Endothelial cell of umbilical vein (primary cell): ENCODE results near the gene RUNX2. TPM values are rescaled to one million over a fixed set of nuclear protein-coding genes. Genes with fewer than 3 reads are reported as not detected.

Experiments
- BruUV-seq: library from RNA; stranded (reverse); fragments of 400-500 nt; replicated peaks from 2 replicates; lab custom pipeline; 2021; lab: Mats Ljungman, UMichigan
- CTCF ChIA-PET: fragments of 300-600, 350-600 bp; sonication (Branson Sonifier 250); formaldehyde crosslinking; loops from one replicate; lab custom pipeline; 2021; ENCODE audit warnings: antibody characterized with exemption, inconsistent platforms; lab: Charles Lee
- POLR2A ChIA-PET: fragments of 300-600, 350-600 bp; sonication (Branson Sonifier 250); formaldehyde crosslinking; loops from one replicate; lab custom pipeline; 2021; ENCODE audit warnings: antibody characterized with exemption, inconsistent platforms; lab: Charles Lee
- DNase-seq: peaks from one replicate; pipeline ENCODE4 v3.0.0-alpha.2; 2011; ENCODE audit warnings: low read depth, low spot score
- FAIRE-seq: peaks from 2 replicates; lab custom pipeline; 2011; peaks lifted over from hg19 to GRCh38; lab: Jason Lieb, UNC
- H2AFZ ChIP-seq: 2 replicates; pipeline ENCODE4 v1.6.0; 2012; ENCODE audit warnings: low read depth, low read length, control low read depth, inconsistent platforms
- H3K27ac ChIP-seq: 2 replicates; pipeline ENCODE4 v1.5.1; 2011; ENCODE audit warnings: low read depth, mild to moderate bottlenecking, control low read depth, low read length, moderate library complexity; ENCODE audit not compliant: insufficient read depth
- H3K27me3 ChIP-seq, 2 experiments: 2 replicates each; pipeline versions ENCODE4 v1.6.0 to v1.6.1; 2011; ENCODE audit warnings: low read length in 2 of 2, mixed read lengths in 1 of 2; ENCODE audit not compliant: control insufficient read depth in 2 of 2, insufficient read depth in 2 of 2
- H3K36me3 ChIP-seq, 2 experiments: 2 replicates in 1 of 2; 3 replicates in 1 of 2; pipeline ENCODE4 v1.5.1; 2011; ENCODE audit warnings: low read length in 2 of 2, mild to moderate bottlenecking in 1 of 2, moderate library complexity in 1 of 2; ENCODE audit not compliant: control insufficient read depth in 2 of 2, insufficient read depth in 2 of 2; ENCODE audit errors: extremely low read depth in 1 of 2
- H3K4me1 ChIP-seq: 3 replicates; pipeline ENCODE4 v1.5.1; 2011; ENCODE audit warnings: mild to moderate bottlenecking, low read length; ENCODE audit not compliant: control insufficient read depth, insufficient read depth; ENCODE audit errors: extremely low read depth
- H3K4me2 ChIP-seq: 2 replicates; pipeline ENCODE4 v1.6.1; 2011; ENCODE audit warnings: low read length, control low read depth, mixed read lengths; ENCODE audit not compliant: insufficient read depth
- H3K4me3 ChIP-seq, 3 experiments: fragments of 200-600 bp in 1 of 3; sonication (generic), shearing (Covaris generic) in 1 of 3; replicated peaks in 1 of 3; 2 replicates each; pipeline ENCODE4 v1.5.1; 2011 to 2016; ENCODE audit warnings: control low read depth in 3 of 3, low read length in 3 of 3, mild to moderate bottlenecking in 2 of 3, inconsistent platforms in 1 of 3, low read depth in 1 of 3, moderate library complexity in 1 of 3; ENCODE audit not compliant: insufficient read depth in 1 of 3
- H3K79me2 ChIP-seq: 2 replicates; pipeline ENCODE4 v1.6.0; 2012; ENCODE audit warnings: low read length, inconsistent platforms; ENCODE audit not compliant: control insufficient read depth, insufficient read depth
- H3K9ac ChIP-seq: replicated peaks from 2 replicates; pipeline ENCODE3; 2011; ENCODE audit warnings: low read length, control low read depth; ENCODE audit not compliant: insufficient read depth; ENCODE audit errors: extremely low read depth
- H3K9me1 ChIP-seq: replicated peaks from 3 replicates; pipeline ENCODE4 v1.6.0; 2011; ENCODE audit warnings: mild to moderate bottlenecking, low read length; ENCODE audit not compliant: control insufficient read depth, insufficient read depth; ENCODE audit errors: extremely low read depth
- H3K9me3 ChIP-seq: replicated peaks from 2 replicates; pipeline ENCODE4 v1.5.1; 2012; ENCODE audit warnings: low read length, inconsistent platforms; ENCODE audit not compliant: control insufficient read depth, insufficient read depth
- H4K20me1 ChIP-seq: replicated peaks from 2 replicates; pipeline ENCODE3; 2011; ENCODE audit warnings: mild to moderate bottlenecking, low read length; ENCODE audit not compliant: control insufficient read depth, insufficient read depth; ENCODE audit errors: extremely low read depth
- EZH2 ChIP-seq: IDR thresholded peaks from 2 replicates; pipeline ENCODE4 v1.6.1; 2012; ENCODE audit warnings: borderline replicate concordance, low read depth, mild to moderate bottlenecking, moderate library complexity, low read length, inconsistent platforms; ENCODE audit not compliant: severe bottlenecking
- FOS ChIP-seq: IDR thresholded peaks from 2 replicates; pipeline ENCODE4 v1.6.1; 2011; ENCODE audit warnings: mild to moderate bottlenecking, low read length, moderate library complexity, borderline replicate concordance; ENCODE audit not compliant: insufficient read depth
- GATA2 ChIP-seq: IDR thresholded peaks from 2 replicates; pipeline ENCODE4 v1.7.0; 2011; ENCODE audit warnings: low read depth, mild to moderate bottlenecking, moderate library complexity, mixed read lengths, low read length; ENCODE audit not compliant: insufficient read length, insufficient read depth
- JUN ChIP-seq: IDR thresholded peaks from 2 replicates; pipeline ENCODE4 v1.6.1; 2011; ENCODE audit warnings: borderline replicate concordance, low read depth; ENCODE audit not compliant: insufficient read length, insufficient read depth
- MAX ChIP-seq: IDR thresholded peaks from 2 replicates; pipeline ENCODE4 v1.6.1; 2011; ENCODE audit not compliant: insufficient read depth, insufficient read length
- MYC ChIP-seq: IDR thresholded peaks from one replicate; pipeline ENCODE4 v1.6.1; 2011; ENCODE audit warnings: mild to moderate bottlenecking, low read depth, low read length
- POLR2A ChIP-seq: IDR thresholded peaks from 2 replicates; pipeline ENCODE4 v1.6.1; 2012; ENCODE audit warnings: low read depth, mild to moderate bottlenecking, control low read depth, low read length
- dilution Hi-C: fragments of 300-500 bp; cut with MboI; formaldehyde crosslinking; loops from one replicate; pipeline ENCODE4 v1.15.0; 2019; ENCODE audit warnings: low sequenced_read_pairs; ENCODE audit not compliant: extremely low pct_ligation_motif_present
- intact Hi-C: fragments of 100-400 bp; cut with micrococcal nuclease; formaldehyde crosslinking; loops from one replicate; pipeline ENCODE4 v1.10.0; 2022
- polyA plus RNA-seq, 4 experiments: library from polyadenylated mRNA; depleted of rRNA in 3 of 4; stranded (reverse) in 3 of 4; unstranded in 1 of 4; fragments of >200 nt; gene quantifications; 2 replicates each; pipeline versions ENCODE4 v1.2.1 to v1.2.3, GENCODE V29; 2011 to 2012; ENCODE audit warnings: missing spikeins in 1 of 4
- total RNA-seq: library from RNA; stranded (reverse); gene quantifications from 2 replicates; pipeline ENCODE4 v1.2.3, GENCODE V29; 2021

Gene RUNX2
- total and polyA plus RNA-seq, 2 donors (not counting 3 experiments of a cell fraction or from before 2014, with no cell fraction given), result 0.06 TPM; not detected in 1

DNA sequence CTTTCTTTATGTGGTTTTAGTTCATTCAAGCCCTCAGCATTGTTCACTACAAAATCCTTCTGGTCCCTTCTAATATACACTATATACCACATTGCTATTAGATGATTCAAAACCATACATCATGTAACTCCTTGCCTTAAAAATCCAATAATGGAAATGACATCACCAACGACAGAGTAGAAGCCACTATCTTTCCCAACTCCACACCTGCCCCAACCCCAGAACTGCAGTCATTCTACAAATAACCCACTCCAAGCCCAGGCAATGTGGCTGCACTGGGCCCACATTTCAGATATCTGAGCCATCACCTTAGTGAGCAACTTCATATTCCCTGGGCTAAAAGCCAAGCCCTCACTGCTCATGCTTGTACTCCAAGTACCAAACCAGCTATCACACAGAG is 22.6 kb upstream of the RUNX2 start:
- Histone ChIP-seq H3K27ac (no peak overlapping the region), H3K36me3 (no peaks in the 10 kb centered on the region), H3K4me2 (no peak overlapping the region), H3K9ac (no peak overlapping the region), H3K4me3 (no peak overlapping the region), H3K9me3 (no peaks in the 10 kb centered on the region), H2AFZ (no peak overlapping the region), H3K79me2 (no peaks in the 10 kb centered on the region), H3K4me1 (no peaks in the 10 kb centered on the region), H3K27me3 (no peaks in the 10 kb centered on the region), H4K20me1 (no peaks in the 10 kb centered on the region), H3K9me1 (no peaks in the 10 kb centered on the region)
- POLR2A ChIA-PET, result no interaction called here
- TF ChIP-seq MAX (no peak), GATA2 (no peak), MYC (no peak), POLR2A (no peak), EZH2 (no peak), FOS (no peak), JUN (no peak)
- no TSS peak for BruUV-seq
- FAIRE-seq (no peak), DNase-seq (no peak)
- intact Hi-C loops, result no loop called here
- dilution Hi-C loops, result no loop called here
- CTCF ChIA-PET, result no interaction called here

GRCh38 chr6:45310118-45310788 is 17.9 kb upstream of the RUNX2 start:
- Histone ChIP-seq H2AFZ (no peak overlapping the region), H3K9me1 (no peaks in the 10 kb centered on the region), H3K79me2 (no peaks in the 10 kb centered on the region), H3K4me2 (no peak overlapping the region), H3K9me3 (no peaks in the 10 kb centered on the region), H3K4me1 (no peaks in the 10 kb centered on the region), H3K9ac (no peak overlapping the region), H3K27ac (no peak overlapping the region), H3K4me3 (no peak overlapping the region), H3K36me3 (no peaks in the 10 kb centered on the region), H4K20me1 (no peaks in the 10 kb centered on the region), H3K27me3 (no peaks in the 10 kb centered on the region)
- no peak for FAIRE-seq
- dilution Hi-C loops (no loop called here), intact Hi-C loops (no loop called here)
- CTCF ChIA-PET, result interaction anchor here (0.8 kb wide), 1 partner anchor 835 kb away, joined by 3 read pairs; no protein-coding TSS in a partner anchor
- DNase-seq, result no peak
- no TSS peak for BruUV-seq
- POLR2A ChIA-PET, result no interaction called here
- TF ChIP-seq EZH2 (no peak), GATA2 (no peak), JUN (no peak)
